ENCODE measurements around the gene CPED1.

CPED1 gene

DNA sequence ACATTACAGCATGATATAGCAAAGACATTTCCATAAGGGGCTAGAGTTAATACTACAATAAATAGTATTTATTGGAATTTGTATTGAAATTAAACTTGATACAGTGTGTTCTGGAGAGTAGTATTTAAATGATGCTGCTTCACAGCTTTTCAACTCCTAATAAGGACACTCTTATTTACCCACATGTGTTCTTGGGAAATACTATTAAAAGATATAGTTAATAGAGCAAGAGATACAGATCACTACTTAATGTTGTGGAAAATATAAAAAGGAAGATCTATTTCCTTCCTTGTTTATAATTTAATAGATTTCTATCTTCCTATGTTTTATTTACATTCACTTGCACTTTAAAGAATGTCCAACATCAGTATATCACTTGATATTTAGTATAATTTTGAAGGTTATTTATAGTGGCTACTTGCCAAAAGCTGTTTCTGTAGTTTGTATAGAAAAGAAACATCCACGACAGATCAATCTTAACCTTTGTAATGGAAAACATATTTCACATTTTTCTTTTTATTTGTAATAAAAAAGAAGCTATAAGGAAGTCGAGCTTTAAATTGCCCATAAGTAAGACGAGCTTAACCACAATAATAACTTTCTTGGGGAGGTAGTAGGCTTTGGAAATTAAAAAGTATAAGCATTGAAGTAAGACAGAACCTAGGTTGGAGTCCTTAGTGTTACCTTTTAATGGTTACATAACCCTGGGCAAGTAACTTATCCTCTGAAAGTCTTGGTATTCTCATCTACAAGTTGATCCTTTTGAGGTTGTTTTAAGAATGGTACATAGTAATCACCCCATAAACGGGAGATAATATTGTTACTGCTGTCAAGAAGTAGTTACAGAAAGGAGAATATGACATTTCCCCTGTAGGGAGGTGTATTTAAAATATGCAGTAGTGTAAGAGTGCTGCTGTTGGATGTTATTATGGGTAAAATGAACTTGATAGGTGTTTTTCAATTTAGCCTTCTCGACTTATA is 32.8 kb downstream of the CPED1 start:
- TF ChIP-seq ESRRG (CRISPR knock-in tag; IDR thresholded peaks at IDR 0.05), result no peak
- TF ChIP-seq CREB5 (CRISPR knock-in tag; IDR thresholded peaks at IDR 0.05; ENCODE audit: low read depth), result no peak
- TF ChIP-seq BACH2 (CRISPR knock-in tag; IDR thresholded peaks at IDR 0.05; ENCODE audit: borderline replicate concordance), result no peak
- no peak for TF ChIP-seq ZNF565 (CRISPR knock-in tag; conservative IDR thresholded peaks at IDR 0.05; ENCODE audit: low read depth)
- TF ChIP-seq ISL1 (CRISPR knock-in tag; IDR thresholded peaks at IDR 0.05), result no peak; the same call in 1 of the 2 replicates
- no peak for TF ChIP-seq ZC3H10 (CRISPR knock-in tag; IDR thresholded peaks at IDR 0.05)
- TF ChIP-seq, protein P1, sequence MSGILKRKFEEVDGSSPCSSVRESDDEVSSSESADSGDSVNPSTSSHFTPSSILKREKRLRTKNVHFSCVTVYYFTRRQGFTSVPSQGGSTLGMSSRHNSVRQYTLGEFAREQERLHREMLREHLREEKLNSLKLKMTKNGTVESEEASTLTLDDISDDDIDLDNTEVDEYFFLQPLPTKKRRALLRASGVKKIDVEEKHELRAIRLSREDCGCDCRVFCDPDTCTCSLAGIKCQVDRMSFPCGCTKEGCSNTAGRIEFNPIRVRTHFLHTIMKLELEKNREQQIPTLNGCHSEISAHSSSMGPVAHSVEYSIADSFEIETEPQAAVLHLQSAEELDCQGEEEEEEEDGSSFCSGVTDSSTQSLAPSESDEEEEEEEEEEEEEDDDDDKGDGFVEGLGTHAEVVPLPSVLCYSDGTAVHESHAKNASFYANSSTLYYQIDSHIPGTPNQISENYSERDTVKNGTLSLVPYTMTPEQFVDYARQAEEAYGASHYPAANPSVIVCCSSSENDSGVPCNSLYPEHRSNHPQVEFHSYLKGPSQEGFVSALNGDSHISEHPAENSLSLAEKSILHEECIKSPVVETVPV (CRISPR knock-in tag; IDR thresholded peaks at IDR 0.05), result no peak
- TF ChIP-seq PPARA (CRISPR knock-in tag; IDR thresholded peaks at IDR 0.05; ENCODE audit: borderline replicate concordance), result no peak
- no peak for TF ChIP-seq ZFP3 (CRISPR knock-in tag; IDR thresholded peaks at IDR 0.05)
- no peak for TF ChIP-seq TOX (CRISPR knock-in tag; IDR thresholded peaks at IDR 0.05; ENCODE audit: borderline replicate concordance)
- no peak for TF ChIP-seq TCF4 (CRISPR knock-in tag; IDR thresholded peaks at IDR 0.05; ENCODE audit: borderline replicate concordance)
- peak; percentile 14 for ATAC-seq

GRCh38 chr7:121023194-121023593 is 34.7 kb downstream of the CPED1 start:
- no peak for ATAC-seq
- TF ChIP-seq POU6F1 (CRISPR knock-in tag; IDR thresholded peaks at IDR 0.05; ENCODE audit: borderline replicate concordance, low read depth), result no peak
- TF ChIP-seq ZNF70 (CRISPR knock-in tag; IDR thresholded peaks at IDR 0.05), result no peak
- TF ChIP-seq ARNTL (CRISPR knock-in tag; IDR thresholded peaks at IDR 0.05; ENCODE audit: borderline replicate concordance, low read depth), result no peak
- TF ChIP-seq TOX (CRISPR knock-in tag; IDR thresholded peaks at IDR 0.05; ENCODE audit: borderline replicate concordance), result no peak
- TF ChIP-seq TCF4 (CRISPR knock-in tag; IDR thresholded peaks at IDR 0.05; ENCODE audit: borderline replicate concordance), result no peak
- no peak for TF ChIP-seq ZFP30 (CRISPR knock-in tag; IDR thresholded peaks at IDR 0.05)
- TF ChIP-seq, protein P2, sequence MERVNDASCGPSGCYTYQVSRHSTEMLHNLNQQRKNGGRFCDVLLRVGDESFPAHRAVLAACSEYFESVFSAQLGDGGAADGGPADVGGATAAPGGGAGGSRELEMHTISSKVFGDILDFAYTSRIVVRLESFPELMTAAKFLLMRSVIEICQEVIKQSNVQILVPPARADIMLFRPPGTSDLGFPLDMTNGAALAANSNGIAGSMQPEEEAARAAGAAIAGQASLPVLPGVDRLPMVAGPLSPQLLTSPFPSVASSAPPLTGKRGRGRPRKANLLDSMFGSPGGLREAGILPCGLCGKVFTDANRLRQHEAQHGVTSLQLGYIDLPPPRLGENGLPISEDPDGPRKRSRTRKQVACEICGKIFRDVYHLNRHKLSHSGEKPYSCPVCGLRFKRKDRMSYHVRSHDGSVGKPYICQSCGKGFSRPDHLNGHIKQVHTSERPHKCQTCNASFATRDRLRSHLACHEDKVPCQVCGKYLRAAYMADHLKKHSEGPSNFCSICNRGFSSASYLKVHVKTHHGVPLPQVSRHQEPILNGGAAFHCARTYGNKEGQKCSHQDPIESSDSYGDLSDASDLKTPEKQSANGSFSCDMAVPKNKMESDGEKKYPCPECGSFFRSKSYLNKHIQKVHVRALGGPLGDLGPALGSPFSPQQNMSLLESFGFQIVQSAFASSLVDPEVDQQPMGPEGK (CRISPR knock-in tag; IDR thresholded peaks at IDR 0.05; ENCODE audit: borderline replicate concordance), result no peak
- TF ChIP-seq OSR1 (CRISPR knock-in tag; IDR thresholded peaks at IDR 0.05), result no peak

- TF ChIP-seq ZFP30 (CRISPR knock-in tag; IDR thresholded peaks at IDR 0.05), result no peak
- TF ChIP-seq TOX (CRISPR knock-in tag; IDR thresholded peaks at IDR 0.05; ENCODE audit: borderline replicate concordance), result no peak
- TF ChIP-seq CREB5 (CRISPR knock-in tag; IDR thresholded peaks at IDR 0.05; ENCODE audit: low read depth), result no peak
- TF ChIP-seq CSDC2 (CRISPR knock-in tag; IDR thresholded peaks at IDR 0.05), result no peak
- TF ChIP-seq PPARA (CRISPR knock-in tag; IDR thresholded peaks at IDR 0.05; ENCODE audit: borderline replicate concordance), result no peak
- no peak for TF ChIP-seq ZNF8 (CRISPR knock-in tag; IDR thresholded peaks at IDR 0.05)
- TF ChIP-seq, protein P2 (CRISPR knock-in tag; IDR thresholded peaks at IDR 0.05; ENCODE audit: borderline replicate concordance), result no peak
- TF ChIP-seq POU6F1 (CRISPR knock-in tag; IDR thresholded peaks at IDR 0.05; ENCODE audit: borderline replicate concordance, low read depth), result no peak
- TF ChIP-seq SNAI2 (CRISPR knock-in tag; IDR thresholded peaks at IDR 0.05), result no peak
- TF ChIP-seq BACH2 (CRISPR knock-in tag; IDR thresholded peaks at IDR 0.05; ENCODE audit: borderline replicate concordance), result no peak
- no peak for TF ChIP-seq ZNF70 (CRISPR knock-in tag; IDR thresholded peaks at IDR 0.05)
- no peak for TF ChIP-seq ISL1 (CRISPR knock-in tag; IDR thresholded peaks at IDR 0.05)
- TF ChIP-seq OSR1 (CRISPR knock-in tag; IDR thresholded peaks at IDR 0.05), result no peak
- TF ChIP-seq ZC3H10 (CRISPR knock-in tag; IDR thresholded peaks at IDR 0.05), result no peak
- ATAC-seq, result peak; percentile 61
These were observed 35.4 kb downstream of the CPED1 start for GRCh38 chr7:121023683-121024511.

Measured in SK-N-SH treated with all-trans-retinoic acid at 6 μM for 48 hours (cell line).